Progenitor cell of endocrine pancreas (in vitro differentiated cells): ENCODE results near the gene XRCC6. TPM values are rescaled to one million over a fixed set of nuclear protein-coding genes. Genes with fewer than 3 reads are reported as not detected.
"Not testable (repeated sequence)": the region's sequence is repeated elsewhere in the genome, so short reads cannot be mapped to it uniquely, and the experiment has no call there.

Experiments used
- DNase-seq: peaks from one replicate; pipeline ENCODE4 v3.0.0; 2021; ENCODE audit warnings: low spot score; ENCODE audit not compliant: unreplicated experiment
- H3K27ac Mint-ChIP-seq: 2 replicates; pipeline ENCODE4 v1.8.0; 2021; ENCODE audit warnings: mild to moderate bottlenecking, moderate library complexity, mixed read lengths
- H3K27me3 Mint-ChIP-seq: 2 replicates; pipeline ENCODE4 v1.8.0; 2021; ENCODE audit warnings: mixed read lengths
- H3K36me3 Mint-ChIP-seq: 2 replicates; pipeline ENCODE4 v1.8.0; 2022; ENCODE audit warnings: mixed read lengths; ENCODE audit not compliant: insufficient read depth
- H3K4me1 Mint-ChIP-seq: 2 replicates; pipeline ENCODE4 v1.8.0; 2021; ENCODE audit warnings: low read depth, mixed read lengths
- H3K4me3 Mint-ChIP-seq: 2 replicates; pipeline ENCODE4 v1.8.0; 2021; ENCODE audit warnings: low read depth, mild to moderate bottlenecking, moderate library complexity, mixed read lengths
- H3K9me3 Mint-ChIP-seq: 2 replicates; pipeline ENCODE4 v1.8.0; 2021; ENCODE audit warnings: low read depth, mixed read lengths
- total RNA-seq: library from RNA; stranded (reverse); gene quantifications from 2 replicates; pipeline ENCODE4 v1.2.1, GENCODE V29; 2021
- TF ChIP-seq, protein P1 (sequence below): fragments of 200-600 bp; sonication (generic); IDR thresholded peaks from one replicate; pipeline ENCODE4 v1.5.0; 2021; ENCODE audit warnings: antibody characterized with exemption, mild to moderate bottlenecking; ENCODE audit not compliant: unreplicated experiment

XRCC6 gene
- total RNA-seq, 1 donor from 2014 or later: 272 TPM

DNA sequence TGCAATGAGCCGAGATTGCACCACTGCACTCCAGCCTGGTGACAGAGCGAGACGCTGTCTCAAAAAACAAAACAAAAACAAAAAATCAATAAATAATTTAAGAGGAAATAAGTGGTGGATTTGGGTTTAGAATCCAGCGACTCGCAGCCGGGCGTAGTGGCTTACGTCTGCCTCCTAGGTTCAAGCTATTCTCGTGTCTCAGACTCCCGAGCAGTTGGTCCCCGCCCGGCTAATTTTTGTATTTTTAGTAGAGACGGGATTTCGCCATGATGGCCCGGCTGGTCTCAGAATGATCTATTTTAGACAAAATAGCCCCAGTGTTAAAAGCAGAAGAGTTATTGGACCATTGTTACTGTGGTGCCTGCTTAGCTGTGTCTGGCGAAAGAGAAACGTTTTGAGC, 37.8 kb downstream of the XRCC6 start:
- Mint-ChIP-seq H3K9me3 (no peaks in the 10 kb centered on the region), H3K36me3 (peaks cover 24% of the 10 kb centered on the region), H3K27me3 (no peaks in the 10 kb centered on the region), H3K27ac (no peak overlapping the region), H3K4me1 (no peaks in the 10 kb centered on the region), H3K4me3 (no peak overlapping the region)
- DNase-seq: no peak
- TF ChIP-seq, protein P1, sequence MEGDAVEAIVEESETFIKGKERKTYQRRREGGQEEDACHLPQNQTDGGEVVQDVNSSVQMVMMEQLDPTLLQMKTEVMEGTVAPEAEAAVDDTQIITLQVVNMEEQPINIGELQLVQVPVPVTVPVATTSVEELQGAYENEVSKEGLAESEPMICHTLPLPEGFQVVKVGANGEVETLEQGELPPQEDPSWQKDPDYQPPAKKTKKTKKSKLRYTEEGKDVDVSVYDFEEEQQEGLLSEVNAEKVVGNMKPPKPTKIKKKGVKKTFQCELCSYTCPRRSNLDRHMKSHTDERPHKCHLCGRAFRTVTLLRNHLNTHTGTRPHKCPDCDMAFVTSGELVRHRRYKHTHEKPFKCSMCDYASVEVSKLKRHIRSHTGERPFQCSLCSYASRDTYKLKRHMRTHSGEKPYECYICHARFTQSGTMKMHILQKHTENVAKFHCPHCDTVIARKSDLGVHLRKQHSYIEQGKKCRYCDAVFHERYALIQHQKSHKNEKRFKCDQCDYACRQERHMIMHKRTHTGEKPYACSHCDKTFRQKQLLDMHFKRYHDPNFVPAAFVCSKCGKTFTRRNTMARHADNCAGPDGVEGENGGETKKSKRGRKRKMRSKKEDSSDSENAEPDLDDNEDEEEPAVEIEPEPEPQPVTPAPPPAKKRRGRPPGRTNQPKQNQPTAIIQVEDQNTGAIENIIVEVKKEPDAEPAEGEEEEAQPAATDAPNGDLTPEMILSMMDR: no peak

DNA sequence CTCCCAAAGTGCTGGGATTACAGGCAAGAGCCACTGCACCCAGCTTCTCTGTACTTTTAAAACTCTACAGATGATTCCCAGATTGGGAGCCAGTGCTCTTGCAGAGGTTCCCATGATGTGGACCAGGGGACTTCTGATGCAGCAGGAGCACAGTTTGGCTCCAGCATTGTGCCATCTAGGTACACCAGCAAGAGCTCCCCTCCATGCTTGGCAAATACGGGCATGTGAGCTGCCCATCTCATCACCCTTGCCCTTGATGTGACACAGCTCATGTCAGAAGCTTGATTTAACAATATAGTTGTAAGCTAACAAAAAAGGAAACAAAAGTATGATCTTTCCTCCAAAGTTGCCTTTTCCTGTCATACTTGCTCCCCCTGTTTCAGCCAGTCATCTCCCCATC, 38.8 kb downstream of the XRCC6 start:
- no peak for DNase-seq
- H3K36me3 Mint-ChIP-seq: peaks cover 26% of the 10 kb centered on the region
- no peaks in the 10 kb centered on the region for H3K9me3 Mint-ChIP-seq
- H3K27ac Mint-ChIP-seq: no peak overlapping the region
- no peaks in the 10 kb centered on the region for H3K27me3 Mint-ChIP-seq
- TF ChIP-seq, protein P1: no peak
- H3K4me3 Mint-ChIP-seq: no peak overlapping the region
- H3K4me1 Mint-ChIP-seq: peaks cover under 1% of the 10 kb centered on the region

DNA sequence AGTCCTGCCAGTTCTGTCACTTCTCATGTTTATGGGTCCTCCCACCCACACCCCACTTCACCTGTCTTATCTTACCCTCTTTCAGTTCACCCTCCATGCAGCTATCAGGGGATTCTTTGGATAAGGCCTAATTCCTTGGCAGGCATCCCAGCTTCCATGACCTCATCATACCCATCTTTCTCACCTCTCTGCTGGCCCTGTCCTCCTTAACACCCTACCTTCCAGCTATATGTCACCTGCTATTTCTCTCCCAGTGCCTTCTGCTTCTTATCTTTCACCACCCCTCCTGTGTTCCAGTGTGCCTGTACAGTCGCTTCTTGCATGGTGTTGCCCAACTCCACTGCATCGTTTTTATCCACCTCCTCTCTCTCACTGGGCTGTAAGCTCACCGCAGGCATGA, 39.3 kb downstream of the XRCC6 start:
- Mint-ChIP-seq H3K4me3 (no peak overlapping the region), H3K27ac (no peak overlapping the region), H3K9me3 (no peaks in the 10 kb centered on the region), H3K4me1 (peaks cover 2% of the 10 kb centered on the region), H3K27me3 (no peaks in the 10 kb centered on the region), H3K36me3 (peaks cover 26% of the 10 kb centered on the region)
- DNase-seq: no peak
- TF ChIP-seq, protein P1: no peak

DNA sequence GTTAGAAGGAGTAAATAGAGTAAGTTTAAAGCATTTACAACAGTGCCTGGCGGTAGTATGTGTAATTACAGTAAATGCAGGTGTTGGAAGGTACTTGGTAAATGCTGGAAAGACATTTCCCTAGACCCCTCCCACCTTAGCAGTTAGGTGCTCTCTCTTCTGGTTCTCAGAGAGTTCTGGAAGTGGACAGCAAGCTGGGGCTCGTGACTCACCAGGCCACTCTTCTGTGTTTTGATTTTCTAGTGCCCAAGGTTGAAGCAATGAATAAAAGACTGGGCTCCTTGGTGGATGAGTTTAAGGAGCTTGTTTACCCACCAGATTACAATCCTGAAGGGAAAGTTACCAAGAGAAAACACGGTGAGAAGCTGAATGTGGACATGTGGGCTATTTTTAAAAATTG, 40.0 kb downstream of the XRCC6 start:
- no peaks in the 10 kb centered on the region for H3K27me3 Mint-ChIP-seq
- TF ChIP-seq, protein P1: no peak
- peaks cover 24% of the 10 kb centered on the region for H3K36me3 Mint-ChIP-seq
- DNase-seq: no peak
- H3K27ac Mint-ChIP-seq: no peak overlapping the region
- no peak overlapping the region for H3K4me3 Mint-ChIP-seq
- no peaks in the 10 kb centered on the region for H3K9me3 Mint-ChIP-seq
- peaks cover 2% of the 10 kb centered on the region for H3K4me1 Mint-ChIP-seq

DNA sequence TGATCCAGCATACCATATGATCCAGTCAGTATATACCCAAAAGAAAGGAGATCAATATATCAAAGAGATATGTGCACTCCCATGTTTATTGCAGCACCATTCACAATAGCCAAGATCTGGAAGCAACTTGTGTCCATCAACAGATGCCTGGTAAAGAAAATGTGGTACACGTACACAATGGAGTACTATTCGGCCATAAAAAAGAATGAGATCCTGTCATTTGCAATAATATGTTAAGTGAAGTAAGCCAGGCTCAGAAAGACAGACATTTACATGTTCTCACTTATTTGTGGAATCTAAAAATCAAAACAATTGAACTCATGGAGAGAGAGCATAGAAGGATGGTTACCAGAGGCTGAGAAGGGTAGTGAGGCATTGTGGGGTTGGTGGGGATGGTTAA, 40.6 kb downstream of the XRCC6 start:
- Mint-ChIP-seq H3K27me3 (no peaks in the 10 kb centered on the region), H3K9me3 (no peaks in the 10 kb centered on the region), H3K36me3 (peaks cover 24% of the 10 kb centered on the region), H3K4me3 (no peak overlapping the region), H3K4me1 (peaks cover 2% of the 10 kb centered on the region), H3K27ac (peak overlapping the region; percentile 76)
- no peak for DNase-seq
- TF ChIP-seq, protein P1: no peak

DNA sequence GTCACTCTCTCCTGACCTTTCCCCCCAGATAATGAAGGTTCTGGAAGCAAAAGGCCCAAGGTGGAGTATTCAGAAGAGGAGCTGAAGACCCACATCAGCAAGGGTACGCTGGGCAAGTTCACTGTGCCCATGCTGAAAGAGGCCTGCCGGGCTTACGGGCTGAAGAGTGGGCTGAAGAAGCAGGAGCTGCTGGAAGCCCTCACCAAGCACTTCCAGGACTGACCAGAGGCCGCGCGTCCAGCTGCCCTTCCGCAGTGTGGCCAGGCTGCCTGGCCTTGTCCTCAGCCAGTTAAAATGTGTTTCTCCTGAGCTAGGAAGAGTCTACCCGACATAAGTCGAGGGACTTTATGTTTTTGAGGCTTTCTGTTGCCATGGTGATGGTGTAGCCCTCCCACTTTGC, 42.5 kb downstream of the XRCC6 start:
- peaks cover 24% of the 10 kb centered on the region for H3K36me3 Mint-ChIP-seq
- not testable (repeated sequence) for H3K4me3 Mint-ChIP-seq, H3K4me1 Mint-ChIP-seq, H3K27me3 Mint-ChIP-seq, DNase-seq, H3K9me3 Mint-ChIP-seq, H3K27ac Mint-ChIP-seq
